Vagina (tissue), 2 donors: ENCODE results near the gene EDNRB.

Source experiments
- CTCF ChIP-seq, 3 experiments: fragments of 450-650 bp in 2 of 3; fragments of 200-600 bp in 1 of 3; sonication (generic) in 1 of 3; IDR thresholded peaks; one replicate each; pipeline ENCODE4 v1.5.1; 2017 to 2019; ENCODE audit warnings: antibody characterized with exemption in 3 of 3, mild to moderate bottlenecking in 2 of 3, moderate library complexity in 2 of 3
- POLR2AphosphoS5 ChIP-seq, 2 donors: sonication (generic); formaldehyde crosslinking; IDR thresholded peaks; one replicate each; pipeline ENCODE4 v1.9.0; 2017; ENCODE audit warnings: antibody characterized with exemption in 2 of 2, mild to moderate bottlenecking in 2 of 2, low read depth in 1 of 2; ENCODE audit not compliant: insufficient read depth in 1 of 2

GRCh38 chr13:77893066-77893465 is 25.6 kb downstream of the EDNRB start:
- no peak for TF ChIP-seq CTCF (IDR thresholded peaks at IDR 0.05)
- no peak for TF ChIP-seq POLR2AphosphoS5 (IDR thresholded peaks at IDR 0.05; ENCODE audit: insufficient read depth in 1 of 2, low read depth in 1 of 2)
